K562 (cell line): ENCODE results near the gene EPC2. TPM values are rescaled to one million over a fixed set of nuclear protein-coding genes. Genes with fewer than 3 reads are reported as not detected.

Source experiments
- ATAC-seq: fragments of 200-7000 bp; cut with Tn5 transposase; 3 replicates; pipeline ENCODE4 v1.9.1; 2020; ENCODE audit warnings: moderate library complexity
- BruUV-seq: library from RNA; stranded (reverse); fragments of 400-500 nt; replicated peaks from 2 replicates; lab custom pipeline; 2021; lab: Mats Ljungman, UMichigan
- CTCF ChIA-PET: fragments of 300-600 bp; formaldehyde crosslinking; extraction: SDS; loops from one replicate; lab custom pipeline; 2021; ENCODE audit warnings: low intra/inter-chr PET ratio; lab: Yijun Ruan, JAX
- POLR2A ChIA-PET: fragments of 300-600, 350-650 bp; sonication (Branson Sonifier 250); formaldehyde crosslinking; extraction: SDS; loops from one replicate; lab custom pipeline; 2021; ENCODE audit warnings: antibody characterized with exemption, inconsistent platforms; lab: Yijun Ruan, JAX
- DNase-seq, 4 experiments: peaks; one replicate each; pipeline versions ENCODE4 v3.0.0 to v3.0.0-alpha.2; 2011 to 2018; ENCODE audit warnings: low spot score in 3 of 4, mixed read lengths in 3 of 4; ENCODE audit errors: extremely low read depth in 1 of 4
- FAIRE-seq: peaks from 2 replicates; lab custom pipeline; 2011; peaks lifted over from hg19 to GRCh38; lab: Jason Lieb, UNC
- H2AFZ ChIP-seq: 2 replicates; pipeline ENCODE4 v1.6.0; 2011; ENCODE audit warnings: low read depth, low read length, control low read depth, inconsistent platforms
- H3K27ac ChIP-seq: fragments of 200-600 bp; 3 replicates; pipeline ENCODE4 v1.8.0; 2011; ENCODE audit warnings: low read depth, mild to moderate bottlenecking, control low read depth, inconsistent platforms, low read length, moderate library complexity, mixed read lengths; ENCODE audit errors: extremely low read depth
- H3K27me3 ChIP-seq, 2 experiments: fragments of 300-600 bp in 1 of 2; 2 replicates in 1 of 2; 3 replicates in 1 of 2; pipeline versions ENCODE4 v1.6.0 to v1.8.0; 2011; ENCODE audit warnings: inconsistent platforms in 2 of 2, low read length in 2 of 2, mild to moderate bottlenecking in 1 of 2, mixed read lengths in 1 of 2, moderate library complexity in 1 of 2; ENCODE audit not compliant: control insufficient read depth in 2 of 2, insufficient read depth in 2 of 2
- H3K36me3 ChIP-seq: fragments of 300-600 bp; 3 replicates; pipeline ENCODE4 v1.8.0; 2011; ENCODE audit warnings: mild to moderate bottlenecking, low read length, inconsistent platforms; ENCODE audit not compliant: control insufficient read depth, insufficient read depth
- H3K4me1 ChIP-seq, 2 experiments: fragments of 200-600 bp in 1 of 2; replicated peaks in 1 of 2; 2 replicates in 1 of 2; 3 replicates in 1 of 2; pipeline versions ENCODE4 v1.5.1 to v1.8.0; 2011; ENCODE audit warnings: inconsistent platforms in 2 of 2, low read length in 2 of 2, mild to moderate bottlenecking in 1 of 2, mixed read lengths in 1 of 2, moderate library complexity in 1 of 2; ENCODE audit not compliant: control insufficient read depth in 2 of 2, insufficient read depth in 2 of 2
- H3K4me2 ChIP-seq: 2 replicates; pipeline ENCODE4 v1.6.1; 2011; ENCODE audit warnings: low read length, control low read depth, inconsistent platforms, mixed read lengths; ENCODE audit not compliant: insufficient read depth
- H3K4me3 ChIP-seq: fragments of 200-600 bp; sonication (generic), shearing (Covaris generic); 2 replicates; pipeline ENCODE4 v1.5.1; 2016; ENCODE audit warnings: control low read depth, inconsistent platforms
- H3K79me2 ChIP-seq: fragments of 200-600 bp; 3 replicates; pipeline ENCODE4 v1.8.0; 2011; ENCODE audit warnings: low read length, inconsistent platforms; ENCODE audit not compliant: control insufficient read depth, insufficient read depth
- H3K9ac ChIP-seq, 2 experiments: 2 replicates each; pipeline versions ENCODE4 v1.6.0 to v1.6.1; 2011; ENCODE audit warnings: low read depth in 2 of 2, low read length in 2 of 2, control low read depth in 1 of 2, inconsistent platforms in 1 of 2, mild to moderate bottlenecking in 1 of 2, mixed read lengths in 1 of 2; ENCODE audit not compliant: insufficient read depth in 1 of 2
- H3K9me1 ChIP-seq: one replicate; pipeline ENCODE4 v1.6.0; 2011; ENCODE audit warnings: inconsistent platforms, mild to moderate bottlenecking, low read length, moderate library complexity; ENCODE audit not compliant: control insufficient read depth, insufficient read depth
- H3K9me3 ChIP-seq: replicated peaks from 2 replicates; pipeline ENCODE4 v1.5.1; 2011; ENCODE audit warnings: low read depth, low read length, inconsistent platforms; ENCODE audit not compliant: control insufficient read depth, insufficient read depth
- H4K20me1 ChIP-seq: replicated peaks from 2 replicates; pipeline ENCODE4 v1.6.1; 2011; ENCODE audit warnings: low read length, inconsistent platforms, mixed read lengths; ENCODE audit not compliant: control insufficient read depth, insufficient read depth
- C11orf30 ChIP-seq: fragments of 450-650 bp; IDR thresholded peaks from 2 replicates; pipeline ENCODE4 v1.6.1; 2016; ENCODE audit warnings: low read depth, mild to moderate bottlenecking
- CBFB ChIP-seq: sonication (generic); formaldehyde crosslinking; IDR thresholded peaks from 2 replicates; pipeline ENCODE4 v1.4.0; 2020; ENCODE audit warnings: mild to moderate bottlenecking, missing genetic modification reagents
- CREB5 ChIP-seq: fragments of 250-450 bp; sonication (Bioruptor Pico); IDR thresholded peaks from 2 replicates; pipeline ENCODE4 v1.5.0; 2020; ENCODE audit warnings: mild to moderate bottlenecking
- GABPB1 ChIP-seq: sonication (generic); formaldehyde crosslinking; IDR thresholded peaks from 2 replicates; pipeline ENCODE4 v1.8.0; 2022; ENCODE audit warnings: mild to moderate bottlenecking, missing genetic modification reagents
- HDAC2 ChIP-seq: fragments of 450-650 bp; IDR thresholded peaks from 2 replicates; pipeline ENCODE4 v1.6.1; 2016; ENCODE audit warnings: mild to moderate bottlenecking
- LCOR ChIP-seq: sonication (generic); formaldehyde crosslinking; IDR thresholded peaks from 2 replicates; pipeline ENCODE4 v1.8.0; 2022; ENCODE audit warnings: mild to moderate bottlenecking, missing genetic modification reagents
- MAFF ChIP-seq: IDR thresholded peaks from 2 replicates; pipeline ENCODE4 v1.6.1; 2012; ENCODE audit warnings: low read length, improper control_type of control experiment
- NFYB ChIP-seq: IDR thresholded peaks from 2 replicates; pipeline ENCODE4 v1.6.1; 2011; ENCODE audit warnings: mild to moderate bottlenecking, moderate library complexity; ENCODE audit not compliant: insufficient read length; ENCODE audit errors: extremely low read depth
- PTRF ChIP-seq: fragments of 450-650 bp; IDR thresholded peaks from 2 replicates; pipeline ENCODE4 v1.6.1; 2016; ENCODE audit warnings: mild to moderate bottlenecking, missing genetic modification characterization, missing compliant biosample characterization
- RUNX1 ChIP-seq: sonication (generic); IDR thresholded peaks from 2 replicates; pipeline ENCODE4 v1.6.1; 2016; ENCODE audit warnings: antibody characterized with exemption, low read depth
- SMARCE1 ChIP-seq: fragments of 450-650 bp; IDR thresholded peaks from 2 replicates; pipeline ENCODE4 v1.7.1; 2016; ENCODE audit warnings: mild to moderate bottlenecking
- SRSF1 ChIP-seq: fragments of 200-400 bp; formaldehyde crosslinking; IDR thresholded peaks from 2 replicates; pipeline ENCODE4 v1.6.1; 2017; ENCODE audit warnings: mild to moderate bottlenecking, low read depth, low read length, moderate library complexity
- TCF15 ChIP-seq: fragments of 250-450 bp; sonication (Bioruptor Pico); IDR thresholded peaks from 2 replicates; pipeline ENCODE4 v1.8.0; 2022; ENCODE audit warnings: moderate library complexity, mild to moderate bottlenecking, inconsistent platforms
- XRCC5 ChIP-seq: fragments of 200-400 bp; formaldehyde crosslinking; IDR thresholded peaks from 2 replicates; pipeline ENCODE4 v1.6.1; 2017; ENCODE audit warnings: low read depth, mild to moderate bottlenecking, low read length
- ZNF197 ChIP-seq: fragments of 200-800 bp; sonication (Bioruptor generic); IDR thresholded peaks from 2 replicates; pipeline ENCODE4 v1.6.1; 2016; ENCODE audit warnings: low read depth, missing genetic modification characterization, missing compliant biosample characterization
- ZNF316 ChIP-seq: fragments of 450-650 bp; IDR thresholded peaks from 2 replicates; pipeline ENCODE4 v1.6.1; 2016
- ZNF609 ChIP-seq: sonication (generic); formaldehyde crosslinking; IDR thresholded peaks from 2 replicates; pipeline ENCODE4 v1.8.1; 2023; ENCODE audit warnings: missing genetic modification reagents, mild to moderate bottlenecking, borderline replicate concordance
- WGBS: fragments of 100-300 bp; shearing (Covaris generic); methylation state at CpG from one replicate; pipeline ENCODE4 v1.1.6; 2016; ENCODE audit warnings: low coverage, mixed read lengths; ENCODE audit not compliant: insufficient coverage; ENCODE audit errors: missing lambda C conversion rate; 5-methylcytosine and 5-hydroxymethylcytosine counted together
- in situ Hi-C: fragments of 300-500 bp; cut with MboI; formaldehyde crosslinking; loops from 4 replicates; pipeline ENCODE4 v1.15.0; 2018; ENCODE audit warnings: inconsistent platforms, mixed read lengths
- intact Hi-C: fragments of 100-400 bp; cut with micrococcal nuclease; formaldehyde crosslinking; loops from 2 replicates; pipeline ENCODE4 v1.14.2; 2022
- polyA plus RNA-seq, 8 experiments: library from polyadenylated mRNA; depleted of rRNA in 4 of 8; stranded (reverse) in 5 of 8; unstranded in 3 of 8; fragments of >200 nt; fragmentation: Nextera tagmentation in 2 of 8; fragmentation: Illumina TruSeq in 1 of 8; extraction: Ambion mirVana in 2 of 8; extraction: Trizol in 1 of 8; gene quantifications; 2 replicates each; pipeline versions ENCODE4 v1.2.1 to v1.2.3, GENCODE V29; 2011 to 2014; ENCODE audit warnings: inconsistent platforms in 1 of 8, missing spikeins in 1 of 8
- total RNA-seq, 7 experiments: library from RNA; depleted of rRNA in 6 of 7; stranded (reverse); fragments of >200 nt in 6 of 7; fragmentation: Illumina TruSeq in 2 of 7; extraction: Trizol in 2 of 7; gene quantifications; 2 replicates each; pipeline versions ENCODE4 v1.2.1 to v1.2.3, GENCODE V29; 2011 to 2021; ENCODE audit warnings: low replicate concordance in 1 of 7

The EPC2 gene
- total and polyA plus RNA-seq, 9 of the 15 experiments (the other 6 are each of a cell fraction or from before 2014, with no cell fraction given): 7.0 to 35.8 (median 29.1) TPM

GRCh38 chr2:148642112-148642744 lies 2.3 kb upstream of the EPC2 start:
- 74% methylated on average over 2 of the region's 2 CpGs for whole genome bisulfite sequencing
- H3K9me3 ChIP-seq: no peaks in the 10 kb centered on the region
- no peak for FAIRE-seq
- H3K27me3 ChIP-seq: peaks cover 9 to 16% of the 10 kb centered on the region in 2 experiments; a peak in 4 of 5 replicates
- H3K79me2 ChIP-seq: peaks cover 20% of the 10 kb centered on the region
- peaks cover 9% of the 10 kb centered on the region for H4K20me1 ChIP-seq
- no peak overlapping the region for H3K27ac ChIP-seq
- peaks cover 14 to 24% of the 10 kb centered on the region in 2 experiments for H3K4me1 ChIP-seq
- ChIA-PET POLR2A (interaction anchor here (0.7 to 0.8 kb wide), 2 partner anchors 8 to 838 kb away, joined by 4 to 5 read pairs; no protein-coding TSS in a partner anchor), CTCF (interaction anchor here (4.3 kb wide), 1 partner anchor 348 kb away, joined by 29 read pairs; no protein-coding TSS in a partner anchor)
- intact Hi-C loops: loop anchor here (5.0 to 10.0 kb wide), 2 partner anchors 170 to 923 kb away; no protein-coding TSS in a partner anchor
- in situ Hi-C loops: no loop called here
- H3K36me3 ChIP-seq: no peaks in the 10 kb centered on the region
- DNase-seq: no peak
- H2AFZ ChIP-seq: no peak overlapping the region
- ATAC-seq: no peak
- H3K9me1 ChIP-seq: no peaks in the 10 kb centered on the region
- no peak overlapping the region for H3K9ac ChIP-seq
- no peak overlapping the region for H3K4me3 ChIP-seq
- no peak overlapping the region for H3K4me2 ChIP-seq
- no TSS peak for BruUV-seq
- TF ChIP-seq NFYB (no peak), HDAC2 (no peak), SMARCE1 (no peak), MAFF (peak; percentile 8; the same call in 1 of the 2 replicates), ZNF316 (peak; percentile 62), GABPB1 (CRISPR knock-in tag) (no peak), C11orf30 (peak; percentile 59), ZNF609 (CRISPR knock-in tag) (no peak), ZNF197 (CRISPR knock-in tag) (no peak), CBFB (CRISPR knock-in tag) (no peak), XRCC5 (no peak), RUNX1 (no peak), PTRF (no peak), CREB5 (CRISPR knock-in tag) (no peak), LCOR (CRISPR knock-in tag) (no peak), SRSF1 (no peak), TCF15 (no peak)
